GM18526 (cell line): Measurements from ENCODE around the gene SEL1L3.

Experiments
- POLR2A ChIP-seq: IDR thresholded peaks from 3 replicates; pipeline ENCODE4 v1.6.1; 2011; ENCODE audit not compliant: insufficient read length; ENCODE audit errors: extremely low read depth

Gene SEL1L3

GRCh38 chr4:25710637-25711036 lies 152.2 kb downstream of the SEL1L3 start:
- TF ChIP-seq POLR2A: no peak

- TF ChIP-seq POLR2A: no peak
Observed at GRCh38 chr4:25704516-25704915, 158.3 kb downstream of the SEL1L3 start.

- no peak for TF ChIP-seq POLR2A
Observed at GRCh38 chr4:25703731-25704388, 158.9 kb downstream of the SEL1L3 start.

GRCh38 chr4:25702848-25703247 lies 159.9 kb downstream of the SEL1L3 start:
- TF ChIP-seq POLR2A: no peak

GRCh38 chr4:25700661-25701060 lies 162.1 kb downstream of the SEL1L3 start:
- no peak for TF ChIP-seq POLR2A

- TF ChIP-seq POLR2A: no peak
Observed at GRCh38 chr4:25697516-25697915, 165.3 kb downstream of the SEL1L3 start.
